ENCODE measurements around the gene ARL6IP5. TPM values are rescaled to one million over a fixed set of nuclear protein-coding genes. Genes with fewer than 3 reads are reported as not detected.

ARL6IP5 gene
- total and polyA plus RNA-seq, 2 of the 13 experiments (the other 11 are each of a cell fraction or from before 2014, with no cell fraction given): 23.7 to 29.6 TPM

DNA sequence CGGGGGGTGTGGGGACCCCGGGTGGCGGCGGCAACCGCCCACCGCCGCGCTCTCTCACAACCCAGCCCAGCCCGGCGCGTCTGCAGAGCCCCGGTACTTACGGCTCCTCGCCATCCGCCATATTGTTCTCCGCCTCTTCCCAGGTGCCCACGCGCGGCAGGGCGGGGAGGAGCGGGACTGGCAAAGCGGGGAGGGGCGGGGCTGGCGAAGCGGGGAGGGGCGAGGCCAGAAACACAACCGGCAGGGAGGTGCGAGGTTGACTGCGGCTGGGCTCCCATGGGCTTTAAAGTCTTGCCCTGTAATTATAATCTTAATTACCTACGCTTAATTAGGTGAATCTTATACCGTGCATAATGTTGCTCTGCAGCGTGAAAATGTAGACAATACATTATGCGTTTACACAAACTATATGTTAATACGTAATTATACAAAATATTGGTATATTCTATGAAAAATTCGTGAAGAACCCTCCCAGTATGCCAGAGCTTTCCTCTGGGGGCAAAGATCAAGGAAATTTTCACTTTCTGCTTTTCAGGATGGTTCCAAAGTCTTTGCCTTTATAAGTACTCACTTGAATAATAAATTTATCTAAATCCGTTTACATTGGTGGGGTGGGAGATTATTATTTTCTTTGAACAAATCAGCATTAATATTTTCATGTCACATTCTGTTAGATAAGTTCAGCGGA lies 4.4 kb upstream of the ARL6IP5 start, which contains the start of gene UBA3 (continued):
- TF ChIP-seq HMGXB3 (CRISPR knock-in tag; IDR thresholded peaks at IDR 0.05; ENCODE audit: borderline replicate concordance) (no peak), NONO (IDR thresholded peaks at IDR 0.05) (no peak), NONO (CRISPR knock-in tag; conservative IDR thresholded peaks at IDR 0.05) (peak; percentile 44; the same call in 1 of the 2 replicates), KAT7 (CRISPR knock-in tag; IDR thresholded peaks at IDR 0.05; ENCODE audit: borderline replicate concordance) (no peak), PATZ1 (CRISPR knock-in tag; IDR thresholded peaks at IDR 0.05) (peak; percentile 53; the same call in 1 of the 2 replicates), PHF8 (CRISPR knock-in tag; IDR thresholded peaks at IDR 0.05) (peak; percentile 71), ZNF331 (CRISPR knock-in tag; IDR thresholded peaks at IDR 0.05) (peak; percentile 59; the same call in 1 of the 2 replicates), BORCS8-MEF2B (CRISPR knock-in tag; IDR thresholded peaks at IDR 0.05) (0 out of 2 replicates have a peak, but pooled peaks have one; percentile 27), SP5 (CRISPR knock-in tag; IDR thresholded peaks at IDR 0.05; ENCODE audit: borderline replicate concordance, low read depth) (peak; percentile 59), ZNF121 (CRISPR knock-in tag; IDR thresholded peaks at IDR 0.05) (0 out of 2 replicates have a peak, but pooled peaks have one; percentile 36), AGO2 (optimal IDR thresholded peaks at IDR 0.05; ENCODE audit: low read depth, low read length) (no peak), SRSF4 (IDR thresholded peaks at IDR 0.05; ENCODE audit: low read depth, low read length, poor library complexity, severe bottlenecking) (no peak), ZNF256 (CRISPR knock-in tag; conservative IDR thresholded peaks at IDR 0.05) (no peak), CREB3 (CRISPR knock-in tag; IDR thresholded peaks at IDR 0.05) (no peak), ZSCAN25 (CRISPR knock-in tag; IDR thresholded peaks at IDR 0.05) (peak; percentile 29; the same call in 1 of the 2 replicates), MEIS1 (CRISPR knock-in tag; IDR thresholded peaks at IDR 0.05; ENCODE audit: borderline replicate concordance) (no peak), TARDBP (CRISPR knock-in tag; IDR thresholded peaks at IDR 0.05) (0 out of 2 replicates have a peak, but pooled peaks have one; percentile 37), E2F2 (CRISPR knock-in tag; IDR thresholded peaks at IDR 0.05; ENCODE audit: borderline replicate concordance) (no peak), KLF13 (CRISPR knock-in tag; IDR thresholded peaks at IDR 0.05) (no peak)
- TF ChIP-seq, protein P1, sequence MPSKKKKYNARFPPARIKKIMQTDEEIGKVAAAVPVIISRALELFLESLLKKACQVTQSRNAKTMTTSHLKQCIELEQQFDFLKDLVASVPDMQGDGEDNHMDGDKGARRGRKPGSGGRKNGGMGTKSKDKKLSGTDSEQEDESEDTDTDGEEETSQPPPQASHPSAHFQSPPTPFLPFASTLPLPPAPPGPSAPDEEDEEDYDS (CRISPR knock-in tag; IDR thresholded peaks at IDR 0.05): peak; percentile 48
- TF ChIP-seq, protein P2, sequence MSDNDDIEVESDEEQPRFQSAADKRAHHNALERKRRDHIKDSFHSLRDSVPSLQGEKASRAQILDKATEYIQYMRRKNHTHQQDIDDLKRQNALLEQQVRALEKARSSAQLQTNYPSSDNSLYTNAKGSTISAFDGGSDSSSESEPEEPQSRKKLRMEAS (IDR thresholded peaks at IDR 0.05): peak; percentile 77

All from HepG2 (cell line).